ENCODE results near the gene PLXNA2.

The PLXNA2 gene

DNA sequence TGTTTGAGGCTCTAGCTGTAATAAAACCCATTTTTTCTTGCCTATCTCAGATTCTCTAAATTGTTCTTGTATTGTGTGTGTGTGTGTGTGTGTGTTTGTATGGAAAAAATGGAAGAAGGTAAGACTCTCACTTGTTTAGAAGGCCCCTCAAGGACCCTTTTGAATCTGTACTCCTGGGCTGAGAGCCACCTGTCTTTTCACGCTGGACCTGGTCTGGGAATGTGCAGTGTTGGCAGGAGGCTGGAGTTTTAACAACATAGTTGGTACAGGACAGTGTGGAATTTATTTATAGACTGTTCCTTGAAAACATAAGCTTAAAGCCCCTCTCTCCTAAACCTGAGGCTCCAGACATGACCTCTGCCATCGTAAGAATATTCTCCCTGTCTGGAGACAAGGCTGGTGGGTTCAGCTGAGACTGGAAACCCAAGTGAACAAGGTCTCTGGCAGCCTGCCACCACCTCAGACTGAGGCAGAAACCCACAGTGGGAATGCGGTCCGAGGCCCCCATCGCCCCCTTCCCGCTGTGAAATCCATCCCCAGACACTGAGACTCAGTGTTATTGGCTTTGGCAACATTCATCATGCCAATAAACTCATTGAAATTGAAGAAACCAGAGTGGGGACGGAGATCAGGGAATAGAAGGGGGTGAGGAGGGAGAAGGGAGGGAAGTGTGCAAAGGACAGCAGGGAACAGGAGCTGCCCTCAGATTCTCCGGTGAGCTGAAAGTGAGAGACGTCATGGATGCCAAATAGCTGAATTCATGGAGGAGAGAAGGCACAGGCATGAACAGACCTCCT, 24.6 kb upstream of the PLXNA2 start:
- no peak for DNase-seq (ENCODE audit: low spot score)

DNA sequence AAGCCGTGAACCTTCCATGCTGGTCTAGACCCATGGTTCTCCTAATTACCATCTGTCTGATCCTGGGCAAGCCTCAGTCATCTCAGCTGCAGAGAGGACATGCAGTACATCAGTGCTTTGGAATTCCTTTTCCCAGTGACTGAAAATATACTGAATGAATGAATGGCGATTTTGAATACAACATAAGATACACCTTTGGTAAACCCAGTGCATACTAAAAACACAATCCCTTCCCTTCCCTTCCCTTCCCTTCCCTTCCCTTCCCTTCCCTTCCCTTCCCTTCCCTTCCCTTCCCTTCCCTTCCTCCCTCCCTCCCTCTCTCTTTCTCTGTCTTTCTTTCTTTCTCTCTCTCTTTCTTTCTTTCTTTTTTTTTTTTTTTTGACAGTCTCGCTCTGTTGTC, 21.3 kb upstream of the PLXNA2 start:
- no peak for DNase-seq (ENCODE audit: low spot score)

DNA sequence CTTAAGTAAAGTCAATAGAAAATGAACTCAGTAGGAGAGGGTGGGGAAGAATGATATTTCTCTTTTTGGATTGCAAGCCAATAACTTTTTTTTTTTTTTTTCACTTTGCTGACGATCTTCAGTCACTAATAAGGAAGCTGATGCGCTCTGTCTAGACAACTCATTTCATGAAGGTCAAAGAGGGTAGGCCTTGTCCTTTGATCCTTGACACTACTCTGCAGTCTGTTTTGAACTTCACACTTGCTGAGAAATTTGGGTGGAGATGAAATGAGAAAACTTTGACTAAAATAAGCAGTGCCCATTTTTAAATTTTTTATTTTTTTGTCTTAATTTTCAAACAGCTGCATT, 20.9 kb upstream of the PLXNA2 start:
- DNase-seq (ENCODE audit: low spot score): no peak

DNA sequence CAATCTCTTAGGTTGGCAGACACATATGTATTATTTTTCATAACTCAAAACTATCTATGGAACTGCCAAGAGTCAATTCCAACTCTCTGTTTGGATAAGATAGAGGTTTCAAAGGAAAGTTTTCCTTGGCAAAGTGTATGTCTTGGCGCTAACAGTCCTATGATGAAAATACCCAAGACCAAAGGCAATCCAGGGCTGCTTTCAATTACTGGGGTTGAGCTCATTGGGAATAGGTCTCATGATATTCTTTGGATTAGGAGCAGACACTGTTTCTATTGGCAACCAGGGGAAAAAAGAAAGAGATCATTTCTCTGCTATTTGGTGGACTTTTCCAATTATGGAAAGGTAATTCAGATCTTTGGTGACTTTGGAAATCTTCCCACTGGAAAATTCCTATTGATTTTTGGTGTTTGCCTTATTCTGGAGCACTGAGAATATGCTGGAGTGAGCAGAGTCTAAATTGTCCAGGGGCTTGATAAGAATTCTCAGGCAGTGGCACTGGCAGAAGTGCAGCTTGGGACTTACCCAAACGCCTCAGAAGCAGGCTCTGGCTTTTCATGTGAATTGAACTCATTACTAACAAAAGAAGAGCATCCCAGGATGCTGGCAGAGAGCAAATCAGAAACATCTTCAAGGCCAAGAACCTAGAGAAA, 20.4 kb upstream of the PLXNA2 start:
- no peak for DNase-seq (ENCODE audit: low spot score)

DNA sequence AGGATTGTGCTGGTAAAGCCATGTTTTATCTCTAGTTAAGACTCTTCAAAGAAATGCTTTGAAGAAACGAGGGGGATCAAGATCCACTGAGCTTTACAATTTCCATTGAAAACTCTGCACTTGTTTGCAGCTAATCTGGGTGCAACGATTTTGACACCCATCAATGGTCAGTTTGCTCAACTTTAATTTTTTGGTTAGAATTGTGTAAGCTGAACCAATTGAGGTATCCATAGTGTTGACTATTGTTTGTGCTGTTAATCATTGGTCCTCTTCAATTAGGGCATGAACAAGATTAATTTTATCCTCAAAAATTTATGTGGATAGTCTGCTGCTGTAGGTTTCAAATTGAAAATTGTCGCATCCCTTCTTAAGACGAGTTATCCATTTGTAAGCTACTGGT, 17.7 kb upstream of the PLXNA2 start:
- no peak for DNase-seq (ENCODE audit: low spot score)

DNA sequence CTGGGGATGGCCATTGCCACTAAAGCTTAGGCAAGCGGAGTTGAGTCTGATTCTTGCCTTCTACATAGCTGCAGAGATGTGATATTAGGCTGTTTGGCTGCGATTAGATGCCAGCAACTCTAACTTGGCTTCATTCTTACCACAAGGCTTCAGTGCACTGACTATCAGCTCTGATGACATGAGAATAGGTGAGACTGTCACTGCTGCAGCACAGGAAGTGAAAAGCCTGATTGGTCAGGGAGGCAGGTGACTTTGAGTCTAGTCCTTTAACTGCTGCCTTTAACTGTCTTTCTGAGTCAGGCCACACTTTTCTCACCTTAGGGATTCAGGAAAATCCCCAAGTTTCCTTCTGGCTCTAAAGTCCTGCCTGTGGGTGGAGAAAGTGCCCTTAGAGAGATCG, 14.1 kb upstream of the PLXNA2 start:
- no peak for DNase-seq (ENCODE audit: low spot score)

DNA sequence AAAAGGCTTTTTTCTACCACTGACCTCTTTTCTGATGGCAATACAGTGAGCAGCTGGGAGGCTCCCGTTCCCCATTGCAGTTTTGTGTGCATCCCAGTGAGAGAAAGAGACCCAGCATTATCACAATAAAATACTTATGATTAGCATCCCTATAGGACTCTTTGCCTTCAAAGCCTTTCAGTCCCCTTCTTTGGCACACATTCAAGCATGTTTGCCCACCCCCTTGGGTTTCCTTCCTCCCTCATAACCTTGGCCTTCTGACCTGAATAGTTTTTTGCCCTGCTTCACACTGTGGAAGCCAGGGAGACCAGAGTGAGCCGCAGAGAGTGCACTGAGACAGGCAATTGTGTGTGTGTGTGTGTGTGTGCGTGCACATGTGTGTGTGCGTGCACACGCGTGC, 13.2 kb upstream of the PLXNA2 start:
- DNase-seq (ENCODE audit: low spot score): no peak

DNA sequence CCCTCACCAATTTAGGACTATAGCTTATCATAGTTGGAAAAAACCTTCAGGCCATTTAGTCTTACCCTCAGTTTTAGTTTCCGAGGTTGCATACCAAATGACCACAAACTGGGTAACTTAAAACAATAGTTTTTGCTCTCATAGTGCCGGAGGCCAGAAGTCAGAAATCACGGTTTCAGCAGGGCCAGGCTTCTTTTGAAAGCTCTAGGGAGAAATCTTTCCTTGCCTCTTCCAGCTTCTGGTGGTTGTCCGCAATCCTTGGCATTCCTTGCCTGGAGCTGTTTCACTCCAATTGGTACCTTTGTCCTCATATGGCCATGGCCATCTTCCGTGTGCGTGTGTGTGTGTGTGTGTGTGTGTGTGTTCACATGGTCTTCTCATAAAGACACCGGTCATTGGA, 12.4 kb upstream of the PLXNA2 start:
- no peak for DNase-seq (ENCODE audit: low spot score)

DNA sequence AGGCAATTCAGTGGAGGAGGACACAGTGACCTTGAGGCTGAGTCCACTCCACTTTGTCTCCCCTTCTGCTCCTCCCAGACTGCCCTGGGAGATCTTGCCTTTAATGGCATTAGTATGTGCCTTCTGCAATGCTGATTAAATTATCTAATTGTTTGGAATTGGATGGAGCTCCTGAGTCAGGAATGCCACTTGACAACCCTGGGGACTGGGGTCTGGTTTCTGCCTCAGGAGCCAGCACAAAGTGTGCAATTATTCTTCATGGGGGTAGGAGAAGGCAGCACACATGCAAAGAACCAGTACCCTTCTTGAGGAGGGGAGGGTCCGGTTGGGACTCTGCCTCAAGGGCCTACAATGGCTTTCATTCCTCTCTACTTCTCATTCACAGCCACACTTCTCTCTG, 11.9 kb upstream of the PLXNA2 start:
- DNase-seq (ENCODE audit: low spot score): no peak

DNA sequence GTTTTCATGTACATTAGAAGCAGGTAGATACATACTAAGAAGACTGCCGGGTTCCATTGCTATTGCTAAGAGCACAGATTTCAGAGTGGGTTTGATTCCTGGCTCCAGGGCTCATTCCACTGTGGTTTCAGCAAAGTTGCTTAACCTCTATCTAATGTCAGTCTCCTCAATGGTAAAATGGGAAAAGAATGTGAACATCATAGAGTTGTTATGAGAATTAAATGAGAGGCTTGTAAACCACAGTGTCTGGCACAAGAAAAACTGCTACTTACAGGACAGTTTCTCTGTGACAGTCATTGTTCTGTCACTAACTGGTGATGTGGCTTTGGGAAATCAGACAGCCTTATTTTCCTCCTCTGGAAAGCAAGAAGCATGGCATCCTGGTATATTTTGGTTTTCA, 10.7 kb upstream of the PLXNA2 start:
- no peak for DNase-seq (ENCODE audit: low spot score)

DNA sequence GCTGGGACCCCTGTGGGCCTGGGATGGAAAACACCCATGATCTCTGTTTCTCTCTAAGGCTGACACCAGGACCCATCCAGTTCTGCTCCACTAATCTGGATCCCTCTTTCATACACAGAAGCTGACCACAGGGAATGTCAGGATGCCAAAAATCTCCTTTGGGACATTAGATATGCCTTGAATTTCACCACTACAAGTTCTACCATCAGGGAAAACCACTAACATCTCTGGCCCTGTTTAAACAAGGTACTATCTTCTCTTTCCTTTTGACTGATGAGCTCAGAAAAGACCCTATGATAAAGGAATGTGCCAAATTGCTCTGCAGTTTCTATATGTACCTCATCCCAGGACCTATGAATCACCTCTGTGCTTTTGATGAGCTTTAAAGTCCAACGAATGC, 10.2 kb upstream of the PLXNA2 start:
- no peak for DNase-seq (ENCODE audit: low spot score)

DNA sequence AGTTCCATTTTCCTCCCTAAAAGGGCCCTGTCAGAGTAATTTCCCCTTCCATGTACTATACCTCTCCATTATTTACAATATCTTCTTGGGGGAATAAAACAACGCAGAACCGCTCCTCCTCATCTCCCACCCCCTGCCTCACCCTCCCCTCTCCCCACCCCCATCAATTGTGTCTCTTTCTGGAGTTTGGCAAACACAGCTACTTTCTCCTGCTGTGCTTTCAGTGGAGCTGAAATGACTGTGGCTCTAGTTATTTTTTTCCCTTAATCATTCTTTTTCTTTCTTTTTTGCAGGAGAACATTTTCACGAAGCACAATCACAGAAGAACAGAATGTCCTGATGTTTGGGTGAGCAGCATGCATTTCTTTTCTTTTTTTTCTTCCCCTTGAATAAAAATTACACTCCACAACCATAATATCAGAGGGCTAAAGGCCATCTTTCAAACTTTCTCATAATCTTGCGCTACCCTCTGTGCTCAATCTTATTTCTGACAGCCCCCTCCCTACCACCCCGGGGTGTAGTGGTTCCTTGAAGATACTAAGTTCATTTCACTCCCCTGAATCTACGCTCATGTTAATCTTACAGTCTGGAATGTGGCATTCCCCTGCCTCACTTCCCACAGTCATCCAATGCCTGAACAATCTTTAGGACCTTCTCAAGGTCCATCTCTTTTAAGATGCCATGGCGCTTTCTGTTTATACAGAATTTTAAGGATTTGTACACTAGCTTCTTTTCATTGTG, 8.8 kb upstream of the PLXNA2 start:
- no peak for DNase-seq (ENCODE audit: low spot score)

DNA sequence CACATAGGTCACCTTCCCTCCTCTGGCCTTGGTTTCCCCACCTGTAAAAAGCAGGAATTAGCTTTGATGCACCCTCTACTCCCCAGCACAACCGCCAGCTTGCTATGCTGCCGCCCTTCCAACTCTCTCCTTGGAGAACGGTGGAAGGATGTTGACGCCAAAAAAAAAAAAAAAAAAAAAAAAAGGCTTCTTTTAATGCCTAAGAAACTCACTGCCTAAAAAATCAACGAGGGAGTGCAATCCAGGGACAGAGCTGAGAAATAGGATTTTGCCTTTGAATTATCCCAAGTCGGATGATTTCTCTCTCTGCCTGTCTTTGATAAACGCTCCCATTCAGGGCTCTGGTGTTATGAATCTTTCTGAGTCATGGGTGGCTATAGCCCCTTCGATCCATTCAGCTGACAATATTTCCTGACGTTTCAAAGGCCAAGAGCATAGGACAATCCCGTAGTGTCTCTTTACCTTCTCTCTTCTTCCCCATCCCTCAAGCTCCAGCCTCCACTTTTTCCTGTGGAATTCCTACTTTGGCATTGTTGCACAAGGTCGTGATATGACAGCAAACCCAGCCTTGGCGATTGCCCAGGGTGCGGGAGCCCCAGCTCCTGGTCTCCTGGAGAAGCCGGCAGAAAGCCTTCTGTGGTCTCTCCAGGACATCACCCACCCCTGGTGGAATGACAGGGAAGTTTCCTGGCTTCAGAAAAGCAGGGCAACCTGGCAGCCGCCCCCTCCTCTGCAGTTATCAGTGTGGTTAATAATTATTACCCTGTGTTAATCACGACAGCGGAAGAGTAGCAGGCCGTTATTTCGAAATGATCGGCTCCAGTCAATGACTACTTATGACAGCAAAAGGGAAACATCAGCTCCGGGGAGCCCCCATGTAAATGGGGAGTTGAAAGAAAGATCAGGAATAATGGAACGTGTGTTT, 8.0 kb upstream of the PLXNA2 start:
- no peak for DNase-seq (ENCODE audit: low spot score)

DNA sequence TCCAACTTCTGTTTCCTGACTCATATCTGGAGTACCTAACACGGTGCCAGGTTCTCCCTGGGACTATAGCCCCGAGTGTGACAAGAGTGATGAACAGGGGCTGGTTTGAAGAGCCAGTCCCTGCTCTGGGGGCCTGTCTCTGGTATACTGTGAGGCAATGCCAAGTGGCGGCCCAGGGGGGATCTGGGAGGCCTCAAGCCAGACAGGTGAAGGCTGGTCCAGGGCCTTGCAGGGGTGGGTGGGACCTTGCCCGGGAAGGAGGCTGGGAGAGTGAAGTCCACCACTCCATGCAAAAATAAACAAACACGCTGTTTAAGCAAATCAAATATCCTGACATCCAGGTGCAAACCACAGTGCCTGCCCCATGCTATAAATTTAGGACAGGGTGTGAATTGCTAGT, 6.8 kb upstream of the PLXNA2 start:
- no peak for DNase-seq (ENCODE audit: low spot score)

DNA sequence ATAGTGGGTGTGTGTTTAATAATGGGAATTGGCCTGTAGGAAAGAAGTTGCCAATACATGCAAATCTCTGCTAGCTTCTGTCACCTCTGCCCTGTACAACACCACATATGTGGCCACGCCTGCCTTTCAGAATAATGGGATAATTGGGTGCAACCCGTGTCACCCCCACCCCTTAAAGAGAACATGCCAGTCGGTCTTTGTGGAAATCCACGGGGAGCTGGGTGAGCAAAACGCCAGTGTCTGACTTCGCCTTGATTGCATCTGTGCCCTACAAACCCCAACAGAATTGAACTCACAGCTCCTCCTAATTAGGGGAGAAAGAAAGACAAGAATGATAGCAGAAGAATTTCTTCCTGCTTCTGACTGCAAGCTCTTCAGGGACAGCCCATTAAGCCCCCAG, 6.4 kb upstream of the PLXNA2 start:
- no peak for DNase-seq (ENCODE audit: low spot score)

DNA sequence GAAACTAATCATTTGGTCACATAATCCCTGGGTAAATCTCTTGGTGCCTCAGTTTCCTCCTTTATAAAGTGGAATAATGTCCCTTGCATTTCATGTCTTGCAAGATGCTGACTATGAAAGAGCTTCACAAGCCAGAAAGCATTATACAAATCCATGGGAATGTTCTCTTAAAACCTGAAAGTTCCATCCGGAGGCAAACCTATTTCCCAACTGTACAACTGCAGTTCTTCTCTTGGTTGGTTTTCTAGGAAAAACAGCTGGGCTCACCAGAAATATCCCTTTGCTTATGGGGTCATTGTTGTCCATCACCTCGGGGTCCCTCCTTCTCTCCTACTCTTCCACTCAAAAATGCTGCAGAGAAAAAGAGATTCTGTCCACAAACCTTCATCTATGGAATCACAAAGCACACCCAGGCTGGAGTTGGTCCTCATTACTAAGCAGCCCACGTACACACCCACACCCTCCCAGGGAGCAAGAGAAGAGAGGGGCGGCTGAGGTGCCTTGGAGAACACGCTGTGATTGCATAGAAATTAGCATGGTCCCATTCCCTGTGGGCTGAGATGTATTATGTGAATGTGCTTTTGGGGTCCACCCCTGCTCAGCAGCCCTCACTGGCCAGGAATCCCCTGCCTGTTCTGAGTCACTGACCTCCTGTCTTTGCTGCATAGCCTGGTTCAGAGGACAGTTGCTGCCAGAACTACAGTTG, 5.0 kb upstream of the PLXNA2 start:
- DNase-seq (ENCODE audit: low spot score): no peak

DNA sequence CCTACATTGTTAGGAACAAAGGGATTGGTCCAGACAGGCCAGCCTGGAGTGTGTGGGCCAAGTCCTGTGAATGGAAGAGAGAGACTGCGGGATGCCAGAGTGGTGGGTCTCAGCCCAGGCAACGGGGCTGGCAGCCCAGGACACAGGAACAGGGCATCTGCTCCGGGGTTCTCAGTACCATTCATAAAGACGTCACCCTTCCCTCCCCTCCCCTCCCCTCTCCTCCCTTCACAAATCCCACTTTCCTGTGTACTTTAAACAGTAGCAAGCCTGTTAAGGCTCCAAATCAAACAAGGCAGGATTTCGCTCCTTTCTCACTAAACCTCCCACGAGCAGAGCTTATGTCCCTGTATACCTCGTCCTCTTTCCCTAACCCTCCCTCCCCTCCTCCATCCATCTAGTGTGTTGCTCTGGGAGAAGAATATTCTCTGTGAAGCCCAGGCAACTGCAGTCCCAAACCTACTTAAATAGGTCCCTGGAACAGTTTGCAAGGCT, 4.2 kb upstream of the PLXNA2 start:
- DNase-seq (ENCODE audit: low spot score): no peak

DNA sequence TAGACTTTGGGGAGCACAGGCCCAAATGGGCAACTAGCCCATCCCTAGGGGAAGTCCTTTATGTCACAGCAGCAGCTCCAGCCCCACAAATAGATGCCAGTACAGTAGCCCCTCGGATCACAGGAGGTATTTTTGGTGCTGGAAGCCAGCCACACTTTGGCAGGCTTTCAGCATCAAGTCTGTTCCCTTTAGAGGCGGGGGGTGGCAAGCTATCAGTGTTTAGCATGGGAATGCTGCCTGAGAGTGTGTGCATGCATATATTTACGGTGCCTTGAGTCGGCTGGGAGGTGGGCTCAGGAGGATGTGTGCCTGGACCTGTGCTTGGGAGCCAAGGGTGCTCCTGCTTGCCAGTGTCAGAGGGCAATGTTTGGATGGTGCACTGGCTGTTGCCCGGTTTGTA, 3.5 kb upstream of the PLXNA2 start:
- no peak for DNase-seq (ENCODE audit: low spot score)

DNA sequence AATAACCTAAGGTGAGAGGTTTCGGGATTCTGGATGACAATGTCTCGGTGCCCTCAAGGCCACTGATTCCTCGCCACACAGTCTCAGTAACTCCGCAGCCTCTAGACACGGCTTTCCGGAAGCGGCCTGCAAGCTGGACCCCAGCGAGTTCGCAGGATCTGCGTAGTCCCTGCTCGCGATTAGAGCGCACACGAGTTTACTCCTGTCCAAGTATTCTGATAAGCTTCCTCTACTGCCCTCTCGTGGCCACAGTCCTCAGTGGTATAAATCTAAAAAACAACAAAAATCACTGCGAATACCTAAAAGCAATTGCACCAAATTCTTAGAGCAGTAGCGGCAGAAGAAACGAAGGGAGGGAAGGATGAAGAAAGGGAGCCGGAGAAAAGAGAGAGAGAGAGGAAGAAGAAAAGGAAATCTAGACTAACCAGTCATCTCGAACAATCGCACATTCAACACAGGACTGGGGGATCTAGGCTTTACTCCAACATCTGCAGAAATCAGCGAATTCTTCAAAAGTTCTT, 1.1 kb upstream of the PLXNA2 start:
- DNase-seq (ENCODE audit: low spot score): peak; percentile 84

DNA sequence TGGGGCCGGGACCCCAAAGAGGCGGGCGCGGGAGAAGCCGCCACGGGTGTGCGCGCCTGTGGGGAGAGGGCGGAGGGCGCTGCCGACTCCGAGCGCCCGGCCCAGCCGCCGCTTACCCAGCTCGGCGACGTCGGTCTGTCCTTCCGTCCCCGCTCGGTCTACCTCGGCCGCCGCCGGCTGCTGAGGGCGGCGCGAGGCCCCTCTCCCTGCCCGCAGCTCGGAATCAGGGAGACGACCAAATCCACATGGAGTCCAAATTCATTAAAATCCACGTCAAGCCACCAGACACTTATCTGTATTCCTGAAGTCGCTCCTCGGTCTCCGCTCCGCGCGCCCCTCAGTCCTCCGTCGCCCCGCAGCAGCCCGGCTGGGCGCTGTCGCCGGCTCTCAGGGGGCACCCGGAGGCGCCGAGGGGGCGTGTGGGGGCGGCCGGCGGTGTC, 637 bp downstream of the PLXNA2 start:
- no peak for DNase-seq (ENCODE audit: low spot score)

DNA sequence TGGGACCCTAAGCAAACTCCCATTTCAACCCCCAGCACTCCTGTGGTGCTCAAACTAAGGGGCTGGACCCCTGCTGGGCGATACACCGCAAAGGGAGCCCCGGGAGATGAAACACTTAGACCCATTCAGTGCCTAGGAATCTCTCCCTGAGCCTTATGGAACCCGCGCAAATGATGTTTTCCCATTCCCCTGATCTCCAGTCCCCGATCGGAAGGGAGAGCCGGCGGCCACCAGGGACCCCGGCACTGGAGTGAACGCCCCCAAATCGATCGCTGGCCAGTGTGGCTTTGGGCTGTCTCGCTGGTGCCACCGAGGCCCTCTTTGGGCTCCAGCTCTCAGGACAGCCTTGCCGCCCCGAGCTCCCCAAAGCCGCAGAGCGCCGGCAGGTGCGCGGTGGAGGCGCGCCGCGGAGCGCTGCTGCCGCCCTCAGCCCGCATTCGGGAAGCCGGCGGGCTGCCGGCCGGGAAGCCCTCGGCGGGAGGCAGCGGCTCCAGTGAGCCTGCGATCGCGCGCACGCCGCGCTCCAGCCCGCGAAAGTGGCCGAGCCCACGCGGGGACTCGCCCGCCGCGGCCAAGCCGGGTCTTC, 1.1 kb downstream of the PLXNA2 start:
- DNase-seq (ENCODE audit: low spot score): no peak

All from COLO829 (cell line).